ENCODE data around the gene MACROD2.

Gene MACROD2

GRCh38 chr20:15619341-15619740, 1624.0 kb downstream of the MACROD2 start:
- TF ChIP-seq CTCF (IDR thresholded peaks at IDR 0.05), result no peak
- no peak for TF ChIP-seq ZFX (IDR thresholded peaks at IDR 0.05; ENCODE audit: borderline replicate concordance)
- no peak overlapping the region for H3K27ac ChIP-seq

- TF ChIP-seq CTCF (IDR thresholded peaks at IDR 0.05) (no peak), ZFX (IDR thresholded peaks at IDR 0.05; ENCODE audit: borderline replicate concordance) (no peak)
Observed at GRCh38 chr20:15619816-15620215, 1624.5 kb downstream of the MACROD2 start.

GRCh38 chr20:15622368-15622767, 1627.1 kb downstream of the MACROD2 start:
- no peak overlapping the region for H3K27ac ChIP-seq
- TF ChIP-seq ZFX (IDR thresholded peaks at IDR 0.05; ENCODE audit: borderline replicate concordance), result no peak
- TF ChIP-seq CTCF (IDR thresholded peaks at IDR 0.05), result no peak

More at GRCh38 chr20:15619816-15620215, 1624.5 kb downstream of the MACROD2 start:
- H3K27ac ChIP-seq, result no peak overlapping the region

- no peak overlapping the region for H3K27ac ChIP-seq
- TF ChIP-seq CTCF (IDR thresholded peaks at IDR 0.05) (no peak), ZFX (IDR thresholded peaks at IDR 0.05; ENCODE audit: borderline replicate concordance) (no peak)
Observed at GRCh38 chr20:15623215-15623614, 1627.9 kb downstream of the MACROD2 start.

- no peak overlapping the region for H3K27ac ChIP-seq
- TF ChIP-seq CTCF (IDR thresholded peaks at IDR 0.05) (no peak), ZFX (IDR thresholded peaks at IDR 0.05; ENCODE audit: borderline replicate concordance) (no peak)
Observed at GRCh38 chr20:15625981-15626380, 1630.7 kb downstream of the MACROD2 start.

- TF ChIP-seq ZFX (IDR thresholded peaks at IDR 0.05; ENCODE audit: borderline replicate concordance) (no peak), CTCF (IDR thresholded peaks at IDR 0.05) (no peak)
- no peak overlapping the region for H3K27ac ChIP-seq
Observed at GRCh38 chr20:15627089-15627488, 1631.8 kb downstream of the MACROD2 start.

GRCh38 chr20:15627501-15627903, 1632.2 kb downstream of the MACROD2 start:
- TF ChIP-seq ZFX (IDR thresholded peaks at IDR 0.05; ENCODE audit: borderline replicate concordance), result no peak
- no peak for TF ChIP-seq CTCF (IDR thresholded peaks at IDR 0.05)
- no peak overlapping the region for H3K27ac ChIP-seq
